ENCODE data around the gene OBP2A.

- TF ChIP-seq, protein P1, sequence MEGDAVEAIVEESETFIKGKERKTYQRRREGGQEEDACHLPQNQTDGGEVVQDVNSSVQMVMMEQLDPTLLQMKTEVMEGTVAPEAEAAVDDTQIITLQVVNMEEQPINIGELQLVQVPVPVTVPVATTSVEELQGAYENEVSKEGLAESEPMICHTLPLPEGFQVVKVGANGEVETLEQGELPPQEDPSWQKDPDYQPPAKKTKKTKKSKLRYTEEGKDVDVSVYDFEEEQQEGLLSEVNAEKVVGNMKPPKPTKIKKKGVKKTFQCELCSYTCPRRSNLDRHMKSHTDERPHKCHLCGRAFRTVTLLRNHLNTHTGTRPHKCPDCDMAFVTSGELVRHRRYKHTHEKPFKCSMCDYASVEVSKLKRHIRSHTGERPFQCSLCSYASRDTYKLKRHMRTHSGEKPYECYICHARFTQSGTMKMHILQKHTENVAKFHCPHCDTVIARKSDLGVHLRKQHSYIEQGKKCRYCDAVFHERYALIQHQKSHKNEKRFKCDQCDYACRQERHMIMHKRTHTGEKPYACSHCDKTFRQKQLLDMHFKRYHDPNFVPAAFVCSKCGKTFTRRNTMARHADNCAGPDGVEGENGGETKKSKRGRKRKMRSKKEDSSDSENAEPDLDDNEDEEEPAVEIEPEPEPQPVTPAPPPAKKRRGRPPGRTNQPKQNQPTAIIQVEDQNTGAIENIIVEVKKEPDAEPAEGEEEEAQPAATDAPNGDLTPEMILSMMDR (IDR thresholded peaks at IDR 0.05; ENCODE audit: low read depth, low read length) = no peak
- no peak for TF ChIP-seq EZH2phosphoT487 (IDR thresholded peaks at IDR 0.05; ENCODE audit: low read depth)
Measured at GRCh38 chr9:135587658-135588057, 41.7 kb downstream of the OBP2A start.

Measured in OCI-LY3 (cell line).